Measurements from ENCODE around the gene TMCC2.
"Not testable (repeated sequence)": the region's sequence is repeated elsewhere in the genome, so short reads cannot be mapped to it uniquely, and the experiment has no call there.

TMCC2 gene

DNA sequence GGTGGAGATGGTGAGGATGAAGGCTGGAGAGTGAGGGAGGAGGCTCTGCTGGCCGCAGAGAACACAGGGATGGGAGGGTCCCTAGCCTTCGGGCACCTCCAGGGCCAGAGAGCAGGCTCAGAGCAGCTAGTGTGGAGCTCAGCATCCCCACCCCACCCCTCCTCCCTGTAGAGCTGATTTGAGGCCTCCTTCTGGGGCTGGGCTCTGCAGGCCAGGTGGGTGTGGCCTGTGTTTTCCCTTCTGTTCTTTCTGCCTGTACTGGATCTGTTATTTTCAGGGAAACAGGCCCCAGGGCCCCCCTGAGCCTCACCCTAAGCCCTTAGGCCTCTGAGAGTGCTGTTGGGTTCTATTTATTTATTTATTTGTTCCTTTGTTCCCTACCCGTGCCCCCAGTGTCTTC lies 44.8 kb downstream of the TMCC2 start:
- TF ChIP-seq CTCF (IDR thresholded peaks at IDR 0.05; ENCODE audit: borderline replicate concordance, insufficient read depth, low read depth, low read length) = no peak
- H3K4me3 ChIP-seq (ENCODE audit: low read depth, low read length) = no peak overlapping the region

- no peak overlapping the region for H3K4me3 ChIP-seq (ENCODE audit: low read depth, low read length)
- peak; percentile 96 for TF ChIP-seq CTCF (IDR thresholded peaks at IDR 0.05; ENCODE audit: borderline replicate concordance, insufficient read depth, low read depth, low read length)
Observed at GRCh38 chr1:205273551-205273982, 45.8 kb downstream of the TMCC2 start.

DNA sequence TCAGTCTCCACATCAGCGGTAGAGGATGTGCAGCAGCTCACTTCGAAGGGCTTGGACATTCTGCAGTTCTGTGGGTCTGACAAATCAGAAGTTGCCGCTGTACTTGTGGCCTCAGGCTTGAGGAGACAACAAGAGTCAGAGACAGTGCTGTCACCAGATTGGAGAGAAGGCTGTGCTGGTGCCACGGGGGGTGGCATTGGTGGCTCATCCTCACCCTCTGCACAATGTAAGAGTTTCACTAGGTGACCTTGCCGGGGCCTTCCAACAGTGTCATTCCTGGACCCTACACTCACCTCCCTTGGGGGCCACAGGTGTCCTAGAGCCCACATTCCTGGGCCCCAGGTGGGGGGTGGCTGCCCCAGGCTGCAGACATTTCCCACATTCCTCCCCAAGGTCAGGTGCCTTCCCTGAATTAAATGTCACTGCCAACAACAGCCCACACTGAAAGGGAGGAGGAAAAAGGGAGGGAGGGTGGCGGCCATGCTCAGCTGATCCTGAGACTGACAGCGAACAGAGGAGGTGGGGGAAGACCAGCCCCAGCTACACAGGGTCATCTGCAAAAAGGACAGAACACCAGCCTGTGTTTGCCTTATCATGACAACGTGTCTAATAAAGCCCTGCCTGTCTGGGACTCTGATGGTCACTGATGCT lies 46.4 kb downstream of the TMCC2 start:
- no peak for TF ChIP-seq CTCF (IDR thresholded peaks at IDR 0.05; ENCODE audit: borderline replicate concordance, insufficient read depth, low read depth, low read length)
- no peak overlapping the region for H3K4me3 ChIP-seq (ENCODE audit: low read depth, low read length)

DNA sequence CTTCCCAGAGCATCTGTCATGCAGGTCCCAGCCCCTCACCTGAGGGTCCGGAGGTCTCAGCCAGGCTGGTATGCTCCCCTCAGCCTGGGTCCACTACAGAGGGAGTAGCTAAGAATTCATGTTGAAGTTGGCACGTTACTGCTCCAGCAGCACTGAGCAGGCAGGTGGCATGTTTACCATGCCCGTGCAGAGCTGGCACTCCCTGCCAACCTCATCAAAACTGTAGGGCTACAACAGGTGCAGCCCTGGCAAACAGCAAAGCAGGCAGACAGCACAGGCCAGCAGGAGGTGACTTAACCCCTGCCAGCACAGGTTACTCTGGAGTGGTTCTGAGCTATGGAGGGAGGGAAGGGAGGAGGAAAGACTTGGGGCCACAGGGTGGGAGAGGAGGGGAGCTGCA lies 47.4 kb downstream of the TMCC2 start:
- H3K4me3 ChIP-seq (ENCODE audit: low read depth, low read length) = no peak overlapping the region
- no peak for TF ChIP-seq CTCF (IDR thresholded peaks at IDR 0.05; ENCODE audit: borderline replicate concordance, insufficient read depth, low read depth, low read length)

DNA sequence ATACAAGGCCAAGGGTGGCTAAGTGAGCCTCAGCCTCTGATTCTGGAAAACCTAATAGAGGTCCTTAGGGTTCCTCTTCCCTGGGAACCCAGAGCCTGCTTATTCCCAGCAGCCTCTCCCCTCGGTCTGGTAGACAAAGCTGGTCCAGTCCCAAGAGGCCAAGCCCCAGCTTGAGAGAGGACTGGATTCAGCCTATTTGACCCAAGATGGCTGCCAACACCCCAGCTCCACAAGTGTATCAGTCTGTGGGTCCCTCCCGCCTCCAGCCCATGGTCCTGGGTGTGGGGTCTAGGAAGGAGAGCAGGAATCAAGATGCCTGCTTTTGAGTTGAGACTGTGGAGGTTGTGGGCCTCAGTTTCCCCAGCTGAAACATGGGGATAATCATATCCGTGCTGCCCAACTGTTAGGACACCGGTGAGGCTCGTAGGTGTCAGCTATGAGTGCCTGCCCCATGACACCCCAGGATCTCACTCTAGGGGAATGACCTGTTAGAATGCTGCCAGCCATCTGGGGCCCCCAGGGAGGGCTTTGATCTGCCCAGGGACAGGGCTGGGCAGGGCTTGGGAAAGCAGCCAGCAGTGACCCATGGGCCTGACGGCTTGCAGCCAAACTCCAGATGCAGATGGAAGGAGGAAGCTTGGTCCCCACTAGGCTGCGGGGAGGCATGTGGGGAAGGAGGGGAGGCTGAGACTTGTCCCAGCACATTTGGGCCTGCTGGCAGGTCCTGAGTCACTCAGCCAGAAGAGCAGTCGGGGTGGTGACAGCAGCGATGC lies 48.4 kb downstream of the TMCC2 start:
- TF ChIP-seq CTCF (IDR thresholded peaks at IDR 0.05; ENCODE audit: borderline replicate concordance, insufficient read depth, low read depth, low read length) = no peak

GRCh38 chr1:205276689-205277065 lies 48.9 kb downstream of the TMCC2 start:
- TF ChIP-seq CTCF (IDR thresholded peaks at IDR 0.05; ENCODE audit: borderline replicate concordance, insufficient read depth, low read depth, low read length) = no peak
- H3K4me3 ChIP-seq (ENCODE audit: low read depth, low read length) = no peak overlapping the region

More for the DNA sequence above, 48.4 kb downstream of the TMCC2 start:
- no peak overlapping the region for H3K4me3 ChIP-seq (ENCODE audit: low read depth, low read length)

- TF ChIP-seq CTCF (IDR thresholded peaks at IDR 0.05; ENCODE audit: borderline replicate concordance, insufficient read depth, low read depth, low read length) = no peak
- no peak overlapping the region for H3K4me3 ChIP-seq (ENCODE audit: low read depth, low read length)
Observed at GRCh38 chr1:205279986-205280385, 52.2 kb downstream of the TMCC2 start.

GRCh38 chr1:205280666-205281395 lies 53.1 kb downstream of the TMCC2 start:
- not testable (repeated sequence) for H3K4me3 ChIP-seq (ENCODE audit: low read depth, low read length)

Data from GM12875 (cell line).